Sigmoid colon (tissue), 7 donors: ENCODE measurements around the gene MIEF2. TPM values are rescaled to one million over a fixed set of nuclear protein-coding genes. Genes with fewer than 3 reads are reported as not detected.

Experiments used
- DNase-seq: peaks from one replicate; pipeline ENCODE4 v3.0.0-alpha.2; 2019
- H3K27ac ChIP-seq, 4 donors: fragments of 200-600 bp; sonication (generic); one replicate each; pipeline ENCODE4 v1.5.1; 2016 to 2019; ENCODE audit warnings: mild to moderate bottlenecking in 1 of 4
- H3K27me3 ChIP-seq, 3 donors: fragments of 200-600 bp; sonication (generic); one replicate each; pipeline ENCODE4 v1.5.1; 2019; ENCODE audit warnings: mild to moderate bottlenecking in 1 of 3
- H3K36me3 ChIP-seq, 4 donors: fragments of 200-600 bp; sonication (generic); one replicate each; pipeline ENCODE4 v1.5.1; 2016 to 2019
- H3K4me1 ChIP-seq, 4 donors: fragments of 200-600 bp; sonication (generic); one replicate each; pipeline ENCODE4 v1.5.1; 2017 to 2019
- H3K4me3 ChIP-seq, 4 donors: fragments of 200-600 bp; sonication (generic); one replicate each; pipeline ENCODE4 v1.5.1; 2017 to 2019; ENCODE audit warnings: mild to moderate bottlenecking in 2 of 4, moderate library complexity in 1 of 4
- H3K9me3 ChIP-seq, 4 donors: fragments of 200-600 bp in 3 of 4; sonication (generic) in 3 of 4; one replicate each; pipeline versions ENCODE4 v1.5.1 to v1.6.1; 2013 to 2019
- EP300 ChIP-seq, 4 donors: sonication (generic); formaldehyde crosslinking; IDR thresholded peaks; one replicate each; pipeline ENCODE4 v1.6.1; 2017; ENCODE audit warnings: antibody characterized with exemption in 4 of 4
- POLR2A ChIP-seq, 2 donors: fragments of 450-650 bp; IDR thresholded peaks; one replicate each; pipeline ENCODE4 v1.6.1; 2016; ENCODE audit warnings: antibody characterized with exemption in 2 of 2, mild to moderate bottlenecking in 2 of 2, moderate library complexity in 2 of 2
- POLR2AphosphoS5 ChIP-seq, 4 donors: sonication (generic); formaldehyde crosslinking; IDR thresholded peaks; one replicate each; pipeline ENCODE4 v1.6.1; 2017; ENCODE audit warnings: antibody characterized with exemption in 4 of 4
- WGBS, 2 donors: extraction: QIAGEN DNeasy Blood & Tissue Kit; methylation state at CpG; one replicate each; pipeline ENCODE4 v1.1.7; 2013; 5-methylcytosine and 5-hydroxymethylcytosine counted together
- intact Hi-C: fragments of 100-400 bp; cut with DNase I; formaldehyde crosslinking; loops from one replicate; pipeline ENCODE4 v1.15.1; 2023
- polyA plus RNA-seq, 3 donors: library from polyadenylated mRNA; stranded (reverse); fragments of 200-250 nt; gene quantifications; one replicate each; pipeline ENCODE4 v1.2.3, GENCODE V29; 2013
- total RNA-seq, 4 donors: library from RNA; depleted of rRNA; stranded (reverse); fragments of >200 nt; gene quantifications; one replicate each; pipeline ENCODE4 v1.1.0, GENCODE V29; 2016
- TF ChIP-seq, protein P1 (sequence below), 4 experiments: fragments of 450-650 bp in 3 of 4; fragments of 200-600 bp in 1 of 4; IDR thresholded peaks; one replicate each; pipeline ENCODE4 v1.5.1; 2016 to 2019; ENCODE audit warnings: antibody characterized with exemption in 4 of 4, mild to moderate bottlenecking in 3 of 4, moderate library complexity in 2 of 4
- donor health status: healthy with polysubstance abuse.
- donor health status: Bipolar disorder and iron deficiency.
- donor health status: healthy.

The MIEF2 gene
- total and polyA plus RNA-seq, 7 donors: 3.7 to 14.4 (median 11.4) TPM

DNA sequence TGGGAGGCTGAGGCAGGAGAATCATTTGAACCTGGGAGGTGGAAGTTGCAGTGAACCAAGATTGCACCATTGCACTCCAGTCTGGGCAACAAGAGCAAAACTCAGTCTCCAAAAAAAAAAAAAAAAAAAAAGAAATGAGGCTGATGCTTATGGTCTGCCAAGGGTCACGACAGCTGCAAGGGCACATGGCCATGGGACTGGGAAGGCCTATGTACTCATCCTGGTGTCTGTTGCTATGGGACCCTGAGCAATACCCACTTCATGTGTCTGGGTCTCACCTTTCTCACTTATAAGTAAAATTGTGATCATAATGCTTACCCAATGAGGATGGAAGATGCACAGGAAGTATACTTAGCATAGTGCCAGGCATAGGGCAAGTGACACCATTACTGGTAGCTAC lies 16.6 kb downstream of the MIEF2 start:
- Histone ChIP-seq H3K9me3 (no peaks in the 10 kb centered on the region), H3K27me3 (no peaks in the 10 kb centered on the region), H3K36me3 (peaks cover 15 to 84% (median 54%) of the 10 kb centered on the region in 4 donors), H3K27ac (no peak overlapping the region), H3K4me3 (no peak overlapping the region), H3K4me1 (no peaks in the 10 kb centered on the region)
- 92 to 95% methylated on average over 1 of the region's 1 CpG for WGBS, 2 donors
- TF ChIP-seq POLR2AphosphoS5 (IDR thresholded peaks at IDR 0.05) (no peak), POLR2A (IDR thresholded peaks at IDR 0.05) (no peak), EP300 (IDR thresholded peaks at IDR 0.05) (no peak)
- TF ChIP-seq, protein P1, sequence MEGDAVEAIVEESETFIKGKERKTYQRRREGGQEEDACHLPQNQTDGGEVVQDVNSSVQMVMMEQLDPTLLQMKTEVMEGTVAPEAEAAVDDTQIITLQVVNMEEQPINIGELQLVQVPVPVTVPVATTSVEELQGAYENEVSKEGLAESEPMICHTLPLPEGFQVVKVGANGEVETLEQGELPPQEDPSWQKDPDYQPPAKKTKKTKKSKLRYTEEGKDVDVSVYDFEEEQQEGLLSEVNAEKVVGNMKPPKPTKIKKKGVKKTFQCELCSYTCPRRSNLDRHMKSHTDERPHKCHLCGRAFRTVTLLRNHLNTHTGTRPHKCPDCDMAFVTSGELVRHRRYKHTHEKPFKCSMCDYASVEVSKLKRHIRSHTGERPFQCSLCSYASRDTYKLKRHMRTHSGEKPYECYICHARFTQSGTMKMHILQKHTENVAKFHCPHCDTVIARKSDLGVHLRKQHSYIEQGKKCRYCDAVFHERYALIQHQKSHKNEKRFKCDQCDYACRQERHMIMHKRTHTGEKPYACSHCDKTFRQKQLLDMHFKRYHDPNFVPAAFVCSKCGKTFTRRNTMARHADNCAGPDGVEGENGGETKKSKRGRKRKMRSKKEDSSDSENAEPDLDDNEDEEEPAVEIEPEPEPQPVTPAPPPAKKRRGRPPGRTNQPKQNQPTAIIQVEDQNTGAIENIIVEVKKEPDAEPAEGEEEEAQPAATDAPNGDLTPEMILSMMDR (IDR thresholded peaks at IDR 0.05): no peak
- DNase-seq: no peak
- intact Hi-C loops: no loop called here

DNA sequence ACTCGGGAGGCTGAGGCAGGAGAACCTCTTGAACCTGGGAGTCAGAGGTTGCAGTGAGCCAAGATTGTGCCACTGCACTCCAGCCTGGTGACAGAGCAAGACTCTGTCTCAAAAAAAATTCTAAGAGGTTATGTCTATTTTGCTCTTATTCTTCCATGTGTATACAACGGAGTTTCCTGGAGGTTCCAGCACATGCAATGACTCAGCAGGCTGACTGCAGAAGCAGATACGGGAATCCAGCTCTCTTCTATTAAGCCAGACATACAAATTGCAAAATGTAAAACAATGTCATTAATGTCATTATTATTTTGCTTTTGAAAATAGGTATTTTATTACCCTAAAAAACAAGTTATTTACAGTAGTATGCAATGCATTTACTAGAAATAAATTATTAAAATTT lies 18.4 kb downstream of the MIEF2 start:
- Histone ChIP-seq H3K27me3 (no peaks in the 10 kb centered on the region), H3K27ac (no peak overlapping the region), H3K4me3 (no peak overlapping the region), H3K4me1 (no peaks in the 10 kb centered on the region), H3K36me3 (peaks cover 15 to 91% (median 66%) of the 10 kb centered on the region in 4 donors), H3K9me3 (no peaks in the 10 kb centered on the region)
- intact Hi-C loops: no loop called here
- no peak for DNase-seq
- TF ChIP-seq, protein P1 (IDR thresholded peaks at IDR 0.05): no peak
- no peak for TF ChIP-seq POLR2A (IDR thresholded peaks at IDR 0.05)
- no peak for TF ChIP-seq EP300 (IDR thresholded peaks at IDR 0.05)
- TF ChIP-seq POLR2AphosphoS5 (IDR thresholded peaks at IDR 0.05): no peak
- 93 to 94% methylated on average over 3 of the region's 3 CpGs for WGBS, 2 donors

DNA sequence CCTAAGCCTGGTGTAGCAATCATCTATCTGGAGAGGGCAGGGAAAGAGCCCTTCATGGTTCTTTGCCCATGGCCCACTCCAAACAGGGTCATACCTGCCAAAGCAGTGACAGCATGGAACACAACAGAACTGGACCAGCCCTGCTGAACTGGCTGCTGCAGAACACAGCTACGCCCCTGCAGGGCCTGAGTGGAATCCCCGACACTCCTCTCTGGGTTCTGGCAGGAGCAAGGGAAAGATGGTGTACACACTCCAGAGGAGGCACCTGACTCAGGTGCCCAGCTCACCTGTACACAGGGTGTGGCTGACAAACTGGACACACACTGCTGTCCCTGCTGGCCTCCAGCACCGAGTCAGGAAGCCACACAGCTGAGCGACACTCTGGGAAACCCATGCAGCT lies 19.8 kb downstream of the MIEF2 start:
- 93 to 98% methylated on average over 4 of the region's 4 CpGs for WGBS, 2 donors
- TF ChIP-seq POLR2AphosphoS5 (IDR thresholded peaks at IDR 0.05) (no peak), EP300 (IDR thresholded peaks at IDR 0.05) (no peak), POLR2A (IDR thresholded peaks at IDR 0.05) (no peak)
- TF ChIP-seq, protein P1 (IDR thresholded peaks at IDR 0.05): no peak
- DNase-seq: no peak
- intact Hi-C loops: no loop called here
- Histone ChIP-seq H3K4me1 (no peaks in the 10 kb centered on the region), H3K36me3 (peaks cover 16 to 94% (median 68%) of the 10 kb centered on the region in 4 donors), H3K9me3 (no peaks in the 10 kb centered on the region), H3K27me3 (no peaks in the 10 kb centered on the region), H3K4me3 (no peak overlapping the region), H3K27ac (no peak overlapping the region)

DNA sequence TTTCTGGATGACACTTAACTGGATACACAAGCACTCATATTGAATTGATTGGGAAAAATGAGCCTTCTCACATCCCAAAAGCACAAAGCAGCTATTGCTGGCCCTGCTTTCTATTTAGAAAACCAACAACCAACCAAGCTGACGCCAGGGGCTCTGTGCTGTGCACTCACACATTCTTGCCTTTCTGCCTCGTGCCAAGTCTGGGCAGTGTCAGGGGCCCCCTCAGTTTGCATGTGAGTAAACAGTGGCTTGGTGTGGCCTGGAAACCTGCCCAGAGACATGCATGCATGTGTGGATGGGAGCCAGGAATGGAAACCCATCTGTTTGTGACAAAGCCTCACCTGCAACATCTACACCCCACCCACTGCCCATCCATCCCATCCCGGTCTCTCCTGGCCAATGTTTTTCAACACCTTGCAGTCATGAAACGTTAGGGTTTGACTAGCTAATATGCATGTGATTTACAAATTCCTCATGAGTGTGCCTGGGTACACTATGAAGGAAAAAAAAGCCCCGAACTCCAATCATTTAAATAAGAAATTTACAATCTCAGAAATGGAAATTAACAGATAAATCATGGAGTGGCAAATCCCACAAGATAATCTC lies 20.4 kb downstream of the MIEF2 start:
- no peaks in the 10 kb centered on the region for H3K4me1 ChIP-seq
- TF ChIP-seq POLR2AphosphoS5 (IDR thresholded peaks at IDR 0.05) (no peak), EP300 (IDR thresholded peaks at IDR 0.05) (no peak), POLR2A (IDR thresholded peaks at IDR 0.05) (no peak)
- TF ChIP-seq, protein P1 (IDR thresholded peaks at IDR 0.05): no peak
- no peaks in the 10 kb centered on the region for H3K27me3 ChIP-seq
- intact Hi-C loops: no loop called here
- H3K36me3 ChIP-seq: peaks cover 17 to 99% (median 70%) of the 10 kb centered on the region in 4 donors
- 46 to 70% methylated on average over 5 of the region's 5 CpGs for WGBS, 2 donors
- H3K4me3 ChIP-seq: no peak overlapping the region
- DNase-seq: no peak
- no peaks in the 10 kb centered on the region for H3K9me3 ChIP-seq
- H3K27ac ChIP-seq: no peak overlapping the region

DNA sequence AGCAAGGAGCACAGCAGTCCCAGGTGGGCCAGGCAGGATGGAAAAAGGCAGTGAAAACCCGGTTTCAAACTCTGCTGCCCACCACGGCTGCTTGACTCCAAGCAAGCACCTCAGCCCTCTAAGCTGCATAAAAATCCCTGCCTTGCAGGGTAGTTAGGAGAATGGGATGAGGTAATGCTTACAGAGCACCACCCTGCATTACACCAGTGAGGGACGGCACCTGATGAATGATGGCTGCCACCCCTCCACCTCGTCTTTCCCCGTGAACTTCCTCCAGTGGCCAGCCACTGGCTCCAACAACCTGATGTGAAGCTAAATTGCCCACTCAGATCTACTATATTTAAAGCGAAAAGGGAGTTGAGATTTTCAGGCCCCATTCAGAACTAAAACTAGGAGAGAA lies 21.3 kb downstream of the MIEF2 start:
- H3K4me1 ChIP-seq: no peaks in the 10 kb centered on the region
- no peak overlapping the region for H3K4me3 ChIP-seq
- no peak overlapping the region for H3K27ac ChIP-seq
- intact Hi-C loops: no loop called here
- no peak for DNase-seq
- peaks cover 17 to 99% (median 67%) of the 10 kb centered on the region in 4 donors for H3K36me3 ChIP-seq
- no peaks in the 10 kb centered on the region for H3K9me3 ChIP-seq
- H3K27me3 ChIP-seq: no peaks in the 10 kb centered on the region
- no peak for TF ChIP-seq POLR2AphosphoS5 (IDR thresholded peaks at IDR 0.05)
- TF ChIP-seq, protein P1 (IDR thresholded peaks at IDR 0.05): no peak
- no peak for TF ChIP-seq EP300 (IDR thresholded peaks at IDR 0.05)
- TF ChIP-seq POLR2A (IDR thresholded peaks at IDR 0.05): no peak
- 91 to 95% methylated on average over 6 of the region's 6 CpGs for WGBS, 2 donors
